ENCODE results near the gene HEATR5A. TPM values are rescaled to one million over a fixed set of nuclear protein-coding genes. Genes with fewer than 3 reads are reported as not detected.

The HEATR5A gene
- total and polyA plus RNA-seq, 9 of the 15 experiments (the other 6 are each of a cell fraction or from before 2014, with no cell fraction given), result 8.0 to 50.9 (median 23.0) TPM

- TF ChIP-seq MGA (IDR thresholded peaks at IDR 0.05) (peak; percentile 78), NRF1 (conservative IDR thresholded peaks at IDR 0.05 in 1 of 2, IDR thresholded peaks at IDR 0.05 in 1 of 2) (peak; percentile 52 to 69), E2F6 (IDR thresholded peaks at IDR 0.05; ENCODE audit: borderline replicate concordance in 1 of 2, extremely low read depth in 1 of 2, insufficient read depth in 1 of 2, insufficient read length in 1 of 2, low read depth in 1 of 2, low read length in 1 of 2, poor library complexity in 1 of 2, severe bottlenecking in 1 of 2) (peak; percentile 61 to 93), FOXA3 (CRISPR knock-in tag; conservative IDR thresholded peaks at IDR 0.05 in 1 of 2, IDR thresholded peaks at IDR 0.05 in 1 of 2) (no peak), THRA (IDR thresholded peaks at IDR 0.05) (no peak), ZNF76 (CRISPR knock-in tag; IDR thresholded peaks at IDR 0.05; ENCODE audit: borderline replicate concordance) (no peak), ZNF695 (CRISPR knock-in tag; IDR thresholded peaks at IDR 0.05) (no peak), JUND (IDR thresholded peaks at IDR 0.05; ENCODE audit: borderline replicate concordance, low read depth, low read length) (no peak), JUND (tag; IDR thresholded peaks at IDR 0.05; ENCODE audit: borderline replicate concordance, low read depth, low read length) (no peak)
Observed at GRCh38 chr14:31286456-31287293, 133.7 kb downstream of the HEATR5A start (continued).
